Measurements from ENCODE around the gene PPP2R5C.

- no peak for TF ChIP-seq CTCF (conservative IDR thresholded peaks at IDR 0.05 in 1 of 2, IDR thresholded peaks at IDR 0.05 in 1 of 2; ENCODE audit: extremely low read depth in 1 of 2, insufficient read depth in 1 of 2, low read depth in 1 of 2, low read length in 2 of 2)
- no peak for TF ChIP-seq EZH2 (IDR thresholded peaks at IDR 0.05; ENCODE audit: borderline replicate concordance, low read length)
Observed at GRCh38 chr14:101726295-101726953, 35.1 kb upstream of the PPP2R5C start.
